GM19372 (cell line): ENCODE data around the gene CKAP5.

Experiments used
- ATAC-seq: cut with Tn5 transposase; IDR thresholded peaks from one replicate; pipeline ENCODE4 v1.9.1; 2021; ENCODE audit warnings: mild to moderate bottlenecking, low read depth, moderate library complexity; ENCODE audit not compliant: unreplicated experiment

The CKAP5 gene

DNA sequence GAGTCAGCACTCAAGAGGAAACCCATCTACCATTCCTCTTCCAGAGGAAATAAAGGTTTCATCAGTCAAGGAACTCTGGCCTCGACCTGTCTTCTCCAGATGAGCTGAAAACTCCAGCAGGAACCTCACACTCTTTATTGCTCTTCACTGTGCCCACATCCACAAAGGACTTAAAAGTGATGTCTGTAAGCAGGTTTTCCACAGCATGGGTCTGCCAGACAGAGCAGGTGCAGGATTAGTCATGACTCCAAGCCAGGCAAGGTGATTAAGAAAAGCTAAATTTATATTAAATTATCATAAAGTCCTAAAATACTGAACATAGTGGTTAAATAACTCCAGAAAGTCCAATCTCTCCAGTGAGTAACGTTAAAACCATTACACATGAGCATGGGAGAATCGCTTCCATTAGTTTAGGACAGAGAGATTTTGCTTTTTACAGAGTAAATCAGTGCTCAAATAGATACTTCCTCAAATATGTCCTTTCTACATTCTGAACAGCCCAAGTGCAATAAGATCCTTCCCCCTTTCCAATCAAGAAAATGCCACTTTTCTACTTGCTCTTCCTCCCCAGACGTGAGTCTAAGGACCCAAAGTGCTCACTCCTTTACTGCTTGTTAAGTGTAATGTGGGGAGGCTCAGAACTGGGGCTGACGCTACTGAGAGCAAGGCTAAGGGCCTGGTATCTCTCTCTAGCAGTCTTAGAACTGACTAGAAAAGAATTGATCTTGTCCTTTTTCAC lies 10.7 kb upstream of the CKAP5 start:
- ATAC-seq = no peak

DNA sequence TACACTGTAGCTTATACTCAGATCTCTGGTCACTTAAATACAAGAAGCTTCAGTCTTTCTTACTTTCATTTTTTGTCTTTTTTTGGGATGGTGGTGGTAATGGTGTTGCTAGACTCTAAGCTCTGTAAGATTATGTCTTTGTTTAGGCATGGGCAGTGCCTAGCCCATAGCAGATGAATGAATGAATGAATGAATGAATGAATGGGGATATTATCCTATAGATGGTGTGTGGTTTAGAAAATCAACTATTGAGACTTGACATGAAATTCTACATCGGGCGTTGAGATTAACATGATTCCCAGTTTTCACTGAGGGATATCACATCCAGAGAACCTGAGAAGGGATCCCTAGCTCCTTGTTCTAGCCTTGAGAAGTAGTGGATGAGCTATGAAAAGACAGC lies 9.8 kb upstream of the CKAP5 start:
- ATAC-seq = no peak

GRCh38 chr11:46855167-46855566 lies 9.1 kb upstream of the CKAP5 start:
- no peak for ATAC-seq

DNA sequence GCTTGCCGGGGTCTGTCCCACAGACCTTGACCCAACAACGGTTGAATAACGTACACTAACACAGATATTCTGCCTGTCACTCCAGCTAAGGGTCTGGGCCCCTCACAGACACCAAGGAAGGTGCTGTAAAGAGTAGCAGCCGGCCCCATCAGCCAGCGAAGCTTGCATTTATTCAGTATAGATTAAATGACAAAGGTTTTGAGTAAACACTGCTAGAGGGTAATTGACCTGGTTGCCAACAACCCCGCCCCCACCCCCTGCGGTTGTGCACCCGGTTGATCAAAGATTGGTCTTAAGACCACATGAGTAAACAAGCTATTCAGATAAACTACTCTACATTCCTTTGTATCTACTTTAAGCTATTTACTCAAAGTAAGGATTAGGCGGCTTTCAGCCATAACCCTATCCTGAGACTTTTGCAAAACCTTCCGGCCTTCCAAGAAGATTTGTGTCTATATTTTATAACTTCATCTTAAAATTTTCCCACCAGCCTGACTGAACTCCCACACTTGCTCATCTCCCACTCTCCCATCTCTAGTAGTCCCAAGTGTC lies 4.8 kb upstream of the CKAP5 start:
- ATAC-seq = no peak

DNA sequence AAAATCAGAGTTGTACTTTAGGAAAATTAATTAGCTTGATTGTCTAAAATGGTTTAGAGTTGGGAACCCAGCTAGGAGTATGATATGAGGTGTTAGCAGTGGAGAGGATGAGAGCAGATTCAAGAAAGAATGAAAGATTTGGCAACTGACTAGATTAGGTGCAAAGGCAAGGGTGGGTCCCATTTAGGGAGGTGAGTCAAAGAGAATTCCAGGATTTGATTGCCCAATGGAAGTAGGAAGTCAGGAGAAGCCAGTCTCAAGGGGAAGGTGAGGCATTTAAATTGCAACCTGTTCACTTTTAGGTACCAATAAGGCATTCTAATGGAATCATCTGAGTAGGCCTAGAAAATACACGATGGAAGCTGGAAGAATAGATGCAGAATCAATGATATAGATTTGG lies 3.6 kb upstream of the CKAP5 start:
- ATAC-seq = no peak

- ATAC-seq = peak; percentile 4
Observed at GRCh38 chr11:46846510-46846830, 390 bp upstream of the CKAP5 start.

DNA sequence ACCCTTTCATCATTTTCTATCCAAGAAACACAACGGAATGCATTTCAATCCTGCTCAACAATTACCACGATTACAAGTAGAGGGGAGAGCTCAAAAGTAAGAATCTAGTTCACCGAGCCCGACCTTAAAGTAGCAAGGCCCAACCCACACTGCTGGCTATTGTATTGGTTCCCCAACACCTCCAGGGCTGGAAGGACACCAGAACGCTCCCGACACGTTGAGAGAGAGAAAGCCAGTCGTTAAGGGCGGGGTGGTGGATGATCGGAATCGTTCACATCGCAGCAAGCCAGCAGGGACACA lies 690 bp downstream of the CKAP5 start:
- no peak for ATAC-seq

DNA sequence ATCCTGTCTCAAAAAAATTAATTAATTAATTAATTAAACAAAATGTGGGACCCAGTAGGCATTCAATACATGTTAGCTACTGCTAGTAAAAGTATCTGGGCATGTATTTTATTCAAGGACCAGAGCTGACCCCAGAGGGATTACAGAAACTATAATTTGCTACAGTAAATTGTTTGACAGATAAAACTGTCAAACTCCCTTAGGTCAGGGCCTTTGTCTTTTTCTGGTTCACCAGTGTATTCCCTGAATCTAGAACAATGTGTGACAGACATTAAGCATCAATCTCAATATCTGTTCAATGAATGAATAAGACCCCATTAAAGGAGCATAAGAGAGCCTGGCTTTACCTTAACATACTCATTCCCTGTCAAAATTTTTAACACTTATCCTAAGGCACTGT lies 6.0 kb downstream of the CKAP5 start:
- no peak for ATAC-seq

- no peak for ATAC-seq
Observed at GRCh38 chr11:46838501-46838900, 7.6 kb downstream of the CKAP5 start.

DNA sequence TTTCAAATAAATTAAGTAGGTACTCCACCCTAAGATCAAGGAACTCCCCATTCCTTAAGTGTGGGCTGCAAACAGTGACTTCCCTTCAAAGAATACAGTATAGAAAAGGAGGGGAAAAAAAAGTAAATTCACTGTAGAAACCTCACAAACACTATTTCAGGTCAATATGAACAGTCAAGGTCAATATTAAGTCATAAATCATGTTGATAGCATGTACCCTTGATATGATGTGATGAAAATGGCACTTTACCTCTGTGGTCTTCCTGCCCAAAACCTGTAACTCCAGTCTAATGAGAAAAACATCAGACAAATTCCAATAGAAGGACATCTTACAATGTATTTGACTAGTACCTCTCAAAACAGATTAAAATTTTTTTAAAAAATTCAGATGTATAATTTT lies 8.2 kb downstream of the CKAP5 start:
- no peak for ATAC-seq

DNA sequence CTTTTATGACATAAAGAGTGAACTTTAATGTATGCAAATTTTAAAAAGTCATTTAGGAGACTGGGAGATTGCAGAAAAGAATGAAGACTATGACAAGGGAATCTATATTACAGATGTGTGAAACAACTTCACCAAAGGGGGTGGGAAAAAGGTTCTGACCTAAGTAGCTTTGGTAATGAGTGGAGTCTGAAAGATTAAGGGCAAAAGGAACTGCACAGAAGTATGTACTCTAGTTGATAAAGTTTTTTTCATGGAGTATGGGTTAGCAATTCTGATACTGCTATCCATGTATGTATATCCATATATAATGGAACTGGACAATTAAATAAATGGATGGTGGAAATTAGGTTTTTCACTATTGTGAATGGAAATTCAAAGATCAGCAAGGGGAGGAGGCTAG lies 9.2 kb downstream of the CKAP5 start:
- ATAC-seq = no peak

DNA sequence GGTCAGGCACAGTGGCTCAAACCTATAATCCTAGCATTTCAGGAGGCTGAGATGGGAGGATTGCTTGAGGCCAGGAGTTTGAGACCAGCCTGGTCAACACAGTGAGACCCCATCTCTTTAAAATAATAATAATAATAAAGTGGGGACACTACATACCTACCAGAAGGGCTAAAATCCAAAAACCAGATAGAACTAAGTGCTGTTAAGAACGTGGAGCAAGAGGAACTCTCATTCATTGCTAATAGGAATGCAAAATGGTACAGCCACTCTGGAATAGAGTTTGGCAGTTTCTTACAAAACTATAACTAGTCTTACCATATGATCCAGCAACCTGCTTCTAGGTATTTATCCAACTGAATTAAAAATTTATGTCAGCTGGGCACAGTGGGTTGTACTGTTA lies 9.6 kb downstream of the CKAP5 start:
- ATAC-seq = no peak

- no peak for ATAC-seq
Observed at GRCh38 chr11:46835897-46836296, 10.2 kb downstream of the CKAP5 start.

GRCh38 chr11:46834821-46835220 lies 11.3 kb downstream of the CKAP5 start:
- no peak for ATAC-seq

DNA sequence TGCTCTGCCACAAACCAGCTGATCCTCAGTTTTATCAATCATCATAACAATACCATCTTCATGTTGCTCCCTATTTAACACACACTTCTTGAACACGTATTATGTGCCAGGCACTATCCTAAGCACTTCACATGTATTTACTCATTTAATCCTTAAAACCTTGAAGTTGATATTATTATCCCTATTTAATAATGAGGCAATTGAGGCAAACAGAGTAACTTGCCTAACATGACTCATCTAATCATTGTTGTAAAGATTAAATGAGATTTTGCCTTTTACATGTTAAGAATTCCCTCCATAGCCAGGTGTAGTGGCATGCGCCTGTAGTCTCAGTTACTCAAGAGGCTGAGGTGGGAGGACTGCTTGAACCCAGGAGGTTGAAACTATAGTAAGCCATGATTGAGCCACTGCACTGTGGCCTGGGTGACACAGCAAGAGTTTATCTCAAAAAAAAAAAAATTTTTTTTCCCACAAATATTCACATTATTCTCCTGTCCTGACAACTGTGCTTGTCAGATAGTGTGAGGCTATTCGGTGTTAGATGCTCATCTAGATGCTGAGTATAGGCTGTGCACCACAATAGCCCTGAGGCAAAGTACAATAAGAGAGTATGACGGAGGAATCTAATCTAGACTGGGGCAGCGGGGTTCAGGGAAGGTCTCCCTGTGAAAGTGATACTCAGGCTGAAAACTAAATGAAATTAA lies 13.4 kb downstream of the CKAP5 start:
- ATAC-seq = no peak

DNA sequence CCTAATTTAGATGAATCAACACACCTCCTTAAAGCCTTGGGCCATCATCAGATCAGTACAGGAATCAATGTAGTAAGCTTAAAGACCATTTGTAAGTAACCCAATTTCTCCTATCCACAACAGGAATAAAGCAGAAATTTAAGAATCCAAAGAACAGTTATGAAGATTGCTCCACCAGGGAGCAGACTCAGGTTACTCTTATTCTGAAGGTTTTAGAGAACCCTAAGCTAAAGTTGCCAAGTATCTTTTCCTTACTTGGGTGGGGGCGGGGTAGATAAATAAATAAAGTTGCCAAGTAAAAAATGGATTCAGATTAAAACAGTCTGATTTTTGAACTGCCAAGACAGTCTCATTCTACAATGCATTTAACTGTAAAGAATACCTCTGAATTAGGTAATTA lies 18.1 kb downstream of the CKAP5 start:
- ATAC-seq = no peak

DNA sequence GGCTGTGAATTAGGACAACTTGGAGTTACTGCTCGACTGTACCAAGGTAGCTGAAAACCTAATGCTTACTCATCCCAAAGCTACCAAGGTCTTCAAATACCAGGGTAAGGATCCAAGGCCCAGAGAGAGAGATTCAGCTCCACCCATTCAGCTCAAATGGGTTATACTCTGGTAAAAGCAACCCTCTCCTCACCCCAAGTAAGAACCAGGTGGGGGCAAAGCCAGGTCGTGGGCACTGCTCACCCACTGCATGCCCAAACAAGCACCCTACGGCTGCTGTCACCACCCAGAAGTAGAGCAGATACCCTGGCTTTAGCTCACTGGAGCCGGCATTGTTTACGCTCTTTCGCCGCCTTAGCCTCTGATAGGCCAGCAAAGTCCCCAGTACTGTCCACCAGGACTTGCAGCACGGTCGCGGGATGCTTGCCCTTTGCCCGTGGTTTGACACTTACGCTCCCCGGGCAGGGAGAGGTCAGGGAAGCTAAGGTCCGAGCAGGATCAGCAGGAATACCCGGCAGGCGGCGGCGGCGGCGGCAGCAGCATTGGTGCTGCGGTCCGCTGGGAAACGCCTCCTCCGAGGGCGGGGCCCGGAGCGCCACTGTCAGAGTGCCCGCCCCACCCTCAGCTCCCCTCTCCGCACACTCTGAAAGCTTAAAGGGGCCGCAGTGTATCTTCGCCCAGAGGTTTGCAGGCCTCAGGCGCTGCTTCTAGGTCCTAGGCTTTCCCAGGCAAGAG lies 19.6 kb downstream of the CKAP5 start:
- ATAC-seq = peak; percentile 92

GRCh38 chr11:46808799-46809431 lies 37.2 kb downstream of the CKAP5 start:
- ATAC-seq = no peak

DNA sequence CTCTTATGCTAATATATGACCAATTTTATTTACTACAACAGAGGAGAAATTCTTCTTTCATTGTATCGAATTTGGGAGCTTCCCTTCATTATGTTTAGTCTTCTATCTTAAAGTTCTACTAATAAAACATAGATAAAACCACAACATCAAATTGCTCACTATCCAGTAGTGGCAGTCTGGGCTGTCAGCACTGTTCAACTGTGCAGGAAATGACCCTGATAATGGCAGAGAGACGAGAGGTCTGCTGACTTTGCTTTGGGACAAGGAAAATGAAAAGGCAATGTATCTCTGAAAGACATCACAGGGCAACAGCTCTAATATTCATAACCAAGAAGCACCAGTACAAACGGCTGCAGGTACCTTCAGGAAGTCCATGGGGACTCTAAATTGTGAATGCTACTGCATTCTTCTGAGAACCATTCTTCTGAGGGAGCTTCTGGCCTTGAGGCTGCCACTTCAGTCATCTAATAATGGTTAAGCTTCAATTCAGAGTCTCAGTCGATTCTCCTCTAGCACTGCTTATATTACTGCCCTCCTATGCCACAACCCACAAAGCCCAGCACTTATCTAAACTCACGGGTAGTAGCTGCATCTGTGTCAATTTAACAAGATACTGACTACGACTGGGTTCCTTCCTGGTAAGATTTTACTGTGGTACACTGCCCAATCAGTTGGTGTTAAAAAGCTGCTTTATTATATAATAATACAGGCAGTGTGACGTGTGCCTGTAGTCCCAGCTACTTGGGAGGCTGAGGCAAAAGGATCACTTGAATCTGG lies 44.2 kb downstream of the CKAP5 start:
- ATAC-seq = no peak

GRCh38 chr11:46800177-46800576 lies 45.9 kb downstream of the CKAP5 start:
- no peak for ATAC-seq
